IMR-90 (cell line): Measurements from ENCODE around the gene CCDC150. TPM values are rescaled to one million over a fixed set of nuclear protein-coding genes. Genes with fewer than 3 reads are reported as not detected.

Experiments
- ATAC-seq: fragments of 200-7000 bp; cut with Tn5 transposase; 2 replicates; pipeline ENCODE4 v1.9.1; 2020; ENCODE audit warnings: low read depth, mild to moderate bottlenecking, moderate library complexity
- BruUV-seq: library from RNA; stranded (reverse); fragments of 400-500 nt; replicated peaks from 2 replicates; lab custom pipeline; 2021; lab: Mats Ljungman, UMichigan
- CTCF ChIA-PET: fragments of 300-600 bp; formaldehyde crosslinking; extraction: SDS; loops from one replicate; lab custom pipeline; 2021; ENCODE audit warnings: antibody characterized with exemption; lab: Yijun Ruan, JAX
- POLR2A ChIA-PET: fragments of 300-600 bp; sonication (Branson Sonifier 250); formaldehyde crosslinking; loops from one replicate; lab custom pipeline; 2022; ENCODE audit warnings: antibody characterized with exemption; ENCODE audit not compliant: unreplicated experiment; lab: Charles Lee
- DNase-seq: peaks from one replicate; pipeline ENCODE4 v3.0.0; 2013
- H2AFZ ChIP-seq: replicated peaks from 2 replicates; pipeline ENCODE3; 2013; ENCODE audit warnings: low read length, mild to moderate bottlenecking; ENCODE audit not compliant: poor library complexity
- H2AK5ac ChIP-seq: 2 replicates; pipeline ENCODE4 v1.6.1; 2013; ENCODE audit warnings: low read depth, low read length, inconsistent platforms
- H2AK9ac ChIP-seq: replicated peaks from 2 replicates; pipeline ENCODE3; 2013; ENCODE audit warnings: mild to moderate bottlenecking, low read depth, low read length, moderate library complexity; ENCODE audit not compliant: poor library complexity
- H2BK120ac ChIP-seq: 2 replicates; pipeline ENCODE4 v1.6.1; 2013; ENCODE audit warnings: low read depth, low read length, inconsistent platforms
- H2BK15ac ChIP-seq: 3 replicates; pipeline ENCODE4 v1.6.1; 2013; ENCODE audit warnings: low read depth, low read length, inconsistent platforms
- H2BK20ac ChIP-seq: 2 replicates; pipeline ENCODE4 v1.6.1; 2013; ENCODE audit warnings: low read depth, mild to moderate bottlenecking, inconsistent platforms, low read length, moderate library complexity
- H2BK5ac ChIP-seq: 2 replicates; pipeline ENCODE4 v1.6.1; 2013; ENCODE audit warnings: mild to moderate bottlenecking, low read depth, low read length, inconsistent platforms; ENCODE audit not compliant: poor library complexity, severe bottlenecking
- H3K14ac ChIP-seq: replicated peaks from 2 replicates; pipeline ENCODE4 v1.6.1; 2013; ENCODE audit warnings: low read depth, low read length, inconsistent platforms
- H3K18ac ChIP-seq: 2 replicates; pipeline ENCODE4 v1.6.1; 2013; ENCODE audit warnings: low read depth, low read length, control low read depth
- H3K23ac ChIP-seq: 2 replicates; pipeline ENCODE4 v1.6.1; 2013; ENCODE audit warnings: low read depth, low read length, inconsistent platforms
- H3K27ac ChIP-seq: 2 replicates; pipeline ENCODE4 v1.5.1; 2013; ENCODE audit warnings: mild to moderate bottlenecking, control low read depth, low read length; ENCODE audit not compliant: insufficient read depth
- H3K27me3 ChIP-seq: 2 replicates; pipeline ENCODE4 v1.6.1; 2013; ENCODE audit warnings: low read length; ENCODE audit not compliant: control insufficient read depth, insufficient read depth
- H3K36me3 ChIP-seq: 2 replicates; pipeline ENCODE4 v1.6.1; 2013; ENCODE audit warnings: low read length, mixed read lengths; ENCODE audit not compliant: control insufficient read depth, insufficient read depth
- H3K4ac ChIP-seq: 2 replicates; pipeline ENCODE4 v1.6.1; 2013; ENCODE audit warnings: low read depth, low read length, inconsistent platforms
- H3K4me1 ChIP-seq: 2 replicates; pipeline ENCODE4 v1.6.1; 2013; ENCODE audit warnings: low read length, mixed read lengths; ENCODE audit not compliant: control insufficient read depth, insufficient read depth
- H3K4me2 ChIP-seq: 2 replicates; pipeline ENCODE4 v1.6.1; 2013; ENCODE audit warnings: low read depth, mild to moderate bottlenecking, control low read depth, low read length, moderate library complexity
- H3K4me3 ChIP-seq: 2 replicates; pipeline ENCODE4 v1.5.1; 2013; ENCODE audit warnings: low read depth, mild to moderate bottlenecking, control low read depth, low read length, moderate library complexity; ENCODE audit not compliant: insufficient read depth
- H3K56ac ChIP-seq: 2 replicates; pipeline ENCODE4 v1.6.1; 2013; ENCODE audit warnings: low read length, inconsistent platforms; ENCODE audit not compliant: insufficient read depth; ENCODE audit errors: extremely low read depth
- H3K79me1 ChIP-seq, 2 experiments: 2 replicates each; pipeline ENCODE4 v1.6.1; 2013; ENCODE audit warnings: low read length in 2 of 2, inconsistent platforms in 1 of 2, low read depth in 1 of 2
- H3K9ac ChIP-seq: 2 replicates; pipeline ENCODE4 v1.6.1; 2013; ENCODE audit warnings: low read depth, low read length, control low read depth
- H3K9me1 ChIP-seq: 2 replicates; pipeline ENCODE4 v1.6.1; 2013; ENCODE audit warnings: low read length, inconsistent platforms; ENCODE audit not compliant: insufficient read depth
- H3K9me3 ChIP-seq: 2 replicates; pipeline ENCODE4 v1.6.1; 2013; ENCODE audit warnings: low read length; ENCODE audit not compliant: control insufficient read depth, insufficient read depth
- H4K20me1 ChIP-seq: 2 replicates; pipeline ENCODE4 v1.6.1; 2013; ENCODE audit warnings: low read length, inconsistent platforms; ENCODE audit not compliant: insufficient read depth
- H4K5ac ChIP-seq: 2 replicates; pipeline ENCODE4 v1.6.1; 2013; ENCODE audit warnings: mild to moderate bottlenecking, low read depth, low read length, control low read depth
- H4K8ac ChIP-seq, 2 experiments: 2 replicates each; pipeline ENCODE4 v1.6.1; 2013; ENCODE audit warnings: low read depth in 2 of 2, low read length in 2 of 2, control low read depth in 1 of 2, inconsistent platforms in 1 of 2
- H4K91ac ChIP-seq: 2 replicates; pipeline ENCODE4 v1.6.1; 2013; ENCODE audit warnings: low read depth, low read length, inconsistent platforms; ENCODE audit not compliant: insufficient read depth
- CEBPB ChIP-seq: IDR thresholded peaks from 2 replicates; pipeline ENCODE4 v1.6.1; 2012; ENCODE audit warnings: low read depth, low read length, improper control_type of control experiment
- CHD1 ChIP-seq: IDR thresholded peaks from 2 replicates; pipeline ENCODE4 v1.6.1; 2012; ENCODE audit warnings: low read depth, low read length, improper control_type of control experiment
- CTCF ChIP-seq: conservative IDR thresholded peaks from 2 replicates; pipeline ENCODE4 v1.5.1; 2012; ENCODE audit warnings: mild to moderate bottlenecking, low read depth, low read length, improper control_type of control experiment
- ELK1 ChIP-seq: fragments of 150-350 bp; IDR thresholded peaks from 2 replicates; pipeline ENCODE4 v1.6.1; 2016; ENCODE audit warnings: low read depth, mild to moderate bottlenecking, low read length, moderate library complexity, borderline replicate concordance
- FOS ChIP-seq: fragments of 150-350 bp; IDR thresholded peaks from 2 replicates; pipeline ENCODE4 v1.6.1; 2016; ENCODE audit warnings: low read depth, low read length
- MAFK ChIP-seq: IDR thresholded peaks from 2 replicates; pipeline ENCODE4 v1.6.1; 2012; ENCODE audit warnings: low read depth, low read length, improper control_type of control experiment
- MAZ ChIP-seq: IDR thresholded peaks from 2 replicates; pipeline ENCODE4 v1.6.1; 2012; ENCODE audit warnings: low read depth, mild to moderate bottlenecking, low read length, improper control_type of control experiment, moderate library complexity, borderline replicate concordance
- MXI1 ChIP-seq: IDR thresholded peaks from 2 replicates; pipeline ENCODE4 v1.6.1; 2012; ENCODE audit warnings: low read depth, mild to moderate bottlenecking, low read length, moderate library complexity, borderline replicate concordance
- NFE2L2 ChIP-seq: fragments of 150-350 bp; IDR thresholded peaks from 2 replicates; pipeline ENCODE4 v1.6.1; 2016; ENCODE audit warnings: low read depth, mild to moderate bottlenecking, low read length
- RAD21 ChIP-seq: IDR thresholded peaks from 2 replicates; pipeline ENCODE4 v1.6.1; 2012; ENCODE audit warnings: low read length, improper control_type of control experiment
- RCOR1 ChIP-seq: IDR thresholded peaks from 2 replicates; pipeline ENCODE4 v1.6.1; 2012; ENCODE audit warnings: mild to moderate bottlenecking, low read length, improper control_type of control experiment; ENCODE audit not compliant: insufficient replicate concordance
- RFX5 ChIP-seq: IDR thresholded peaks from 2 replicates; pipeline ENCODE4 v1.8.0; 2012; ENCODE audit warnings: low read depth, mild to moderate bottlenecking, low read length, moderate library complexity
- SMC3 ChIP-seq: fragments of 150-350 bp; IDR thresholded peaks from 2 replicates; pipeline ENCODE4 v1.6.1; 2016; ENCODE audit warnings: low read depth, mild to moderate bottlenecking, antibody characterized with exemption, low read length, moderate library complexity
- USF2 ChIP-seq: fragments of 150-350 bp; IDR thresholded peaks from 2 replicates; pipeline ENCODE4 v1.6.1; 2017; ENCODE audit warnings: mild to moderate bottlenecking, antibody characterized with exemption, low read length, low read depth
- dilution Hi-C: fragments of 300-500 bp; cut with HindIII; formaldehyde crosslinking; loops from one replicate; pipeline ENCODE4 v1.14.3; 2018; ENCODE audit warnings: low sequenced_read_pairs; ENCODE audit not compliant: unreplicated experiment
- in situ Hi-C: fragments of 300-500 bp; cut with MboI; formaldehyde crosslinking; loops from 3 replicates; pipeline ENCODE4 v1.14.3; 2019; ENCODE audit warnings: low sequenced_read_pairs, inconsistent platforms, mixed read lengths
- intact Hi-C: fragments of 100-400 bp; cut with micrococcal nuclease; formaldehyde crosslinking; loops from 2 replicates; pipeline ENCODE4 v1.10.0; 2022
- polyA plus RNA-seq, 3 experiments: library from polyadenylated mRNA; depleted of rRNA; stranded (reverse); fragments of >200 nt; gene quantifications; 2 replicates each; pipeline ENCODE4 v1.2.3, GENCODE V29; 2012; ENCODE audit warnings: low replicate concordance in 1 of 3
- total RNA-seq: library from RNA; depleted of rRNA; stranded (reverse); fragments of >200 nt; gene quantifications from 2 replicates; pipeline ENCODE4 v1.2.3, GENCODE V29; 2012

The CCDC150 gene
- total and polyA plus RNA-seq, 2 of the 4 experiments (the other 2 are of a cell fraction) = 3.8 to 4.3 TPM

GRCh38 chr2:196598846-196599245, 40.7 kb upstream of the CCDC150 start:
- Histone ChIP-seq H3K9me3 (no peaks in the 10 kb centered on the region), H2BK5ac (no peak overlapping the region), H4K8ac (no peak overlapping the region), H3K27me3 (no peaks in the 10 kb centered on the region), H2AK9ac (no peak overlapping the region), H3K9me1 (peaks cover 12% of the 10 kb centered on the region), H3K4me2 (no peak overlapping the region), H3K4me1 (peaks cover 5% of the 10 kb centered on the region), H3K14ac (no peak overlapping the region), H2BK20ac (no peak overlapping the region), H3K36me3 (no peaks in the 10 kb centered on the region), H3K4me3 (no peak overlapping the region), H2AK5ac (no peak overlapping the region; the same call in 1 of the 2 replicates), H2BK15ac (no peak overlapping the region), H3K23ac (no peak overlapping the region), H3K56ac (no peak overlapping the region), H3K9ac (no peak overlapping the region), H4K5ac (no peak overlapping the region), H4K20me1 (no peaks in the 10 kb centered on the region), H3K79me1 (peaks cover 0 to under 1% of the 10 kb centered on the region in 2 experiments; a peak in 3 of 4 replicates), H3K18ac (no peak overlapping the region), H2AFZ (no peak overlapping the region), H3K4ac (peak overlapping the region; percentile 5; the same call in 1 of the 2 replicates), H4K91ac (no peak overlapping the region), H2BK120ac (no peak overlapping the region), H3K27ac (no peak overlapping the region)
- dilution Hi-C loops (no loop called here), intact Hi-C loops (no loop called here), in situ Hi-C loops (no loop called here)
- CTCF ChIA-PET = no interaction called here
- ATAC-seq (no peak), DNase-seq (peak; percentile 68)
- POLR2A ChIA-PET = no interaction called here
- no TSS peak for BruUV-seq
- no peak for TF ChIP-seq SMC3
- TF ChIP-seq NFE2L2 = no peak
- no peak for TF ChIP-seq RAD21
- TF ChIP-seq RCOR1 = no peak
- TF ChIP-seq MAFK = no peak
- TF ChIP-seq CTCF = no peak
- no peak for TF ChIP-seq USF2
- no peak for TF ChIP-seq ELK1
- TF ChIP-seq RFX5 = no peak
- no peak for TF ChIP-seq FOS
- TF ChIP-seq MAZ = no peak
- no peak for TF ChIP-seq CHD1
- no peak for TF ChIP-seq CEBPB
- TF ChIP-seq MXI1 = no peak
